NB4 (cell line): ENCODE measurements around the gene ZNF222.

Source experiments
- CTCF ChIP-seq: IDR thresholded peaks from one replicate; pipeline ENCODE4 v1.5.1; 2012; ENCODE audit warnings: low read depth, low read length
- MAX ChIP-seq: IDR thresholded peaks from 2 replicates; pipeline ENCODE4 v1.6.1; 2011; ENCODE audit warnings: low read depth, low read length
- MYC ChIP-seq: IDR thresholded peaks from 2 replicates; pipeline ENCODE4 v1.6.1; 2011; ENCODE audit warnings: low read depth, low read length
- POLR2A ChIP-seq: IDR thresholded peaks from 2 replicates; pipeline ENCODE4 v1.6.1; 2011; ENCODE audit warnings: mild to moderate bottlenecking; ENCODE audit not compliant: insufficient read length; ENCODE audit errors: extremely low read depth

- TF ChIP-seq POLR2A, result no peak
- TF ChIP-seq MYC, result no peak
- TF ChIP-seq CTCF, result no peak
- no peak for TF ChIP-seq MAX
These were observed 14.7 kb upstream of the ZNF222 start for GRCh38 chr19:44010468-44010867.
